Fibroblast of villous mesenchyme (primary cell): ENCODE measurements around the gene NTS. TPM values are rescaled to one million over a fixed set of nuclear protein-coding genes. Genes with fewer than 3 reads are reported as not detected.

ENCODE experiments used
- DNase-seq: peaks from one replicate; pipeline ENCODE4 v3.0.0-alpha.2; 2010; ENCODE audit warnings: low read depth
- H3K4me3 ChIP-seq: 2 replicates; pipeline ENCODE4 v1.5.1; 2011; ENCODE audit warnings: low read depth, mild to moderate bottlenecking, low read length
- CTCF ChIP-seq: IDR thresholded peaks from 2 replicates; pipeline ENCODE4 v1.5.1; 2012; ENCODE audit warnings: low read depth, mild to moderate bottlenecking, low read length; ENCODE audit not compliant: insufficient read depth
- total RNA-seq: library from RNA; depleted of rRNA; stranded (reverse); fragments of >200 nt; gene quantifications from 2 replicates; pipeline ENCODE4 v1.2.3, GENCODE V29; 2012

The NTS gene
- total RNA-seq, 1 donor, result under 0.01 TPM

- no peak for DNase-seq
- H3K4me3 ChIP-seq, result peak overlapping the region; percentile 17
- TF ChIP-seq CTCF, result no peak
Measured at GRCh38 chr12:85835426-85836196, 38.5 kb upstream of the NTS start.

- peak; percentile 80 for DNase-seq
- H3K4me3 ChIP-seq, result peak within 1 kb of the TSS; percentile 17
- TF ChIP-seq CTCF, result no peak
Measured at GRCh38 chr12:85836197-85837090, 37.7 kb upstream of the NTS start, which contains the start of gene RASSF9. Gene RASSF9, minus strand, starts transcription at chr12:85836409. Its CDS starts 208 bp downstream, at chr12:85836201.

- TF ChIP-seq CTCF, result no peak
- H3K4me3 ChIP-seq, result no peak overlapping the region
- DNase-seq, result no peak
Measured at GRCh38 chr12:85843606-85844310, 30.3 kb upstream of the NTS start.

- no peak for TF ChIP-seq CTCF
- no peak overlapping the region for H3K4me3 ChIP-seq
- no peak for DNase-seq
Measured at GRCh38 chr12:85849344-85849743, 24.8 kb upstream of the NTS start.

- no peak for TF ChIP-seq CTCF
- no peak overlapping the region for H3K4me3 ChIP-seq
- no peak for DNase-seq
Measured at GRCh38 chr12:85855305-85855704, 18.8 kb upstream of the NTS start.

- no peak for TF ChIP-seq CTCF
- no peak for DNase-seq
- H3K4me3 ChIP-seq, result no peak overlapping the region
Measured at GRCh38 chr12:85856966-85857365, 17.1 kb upstream of the NTS start.
